ENCODE results near the gene MYBPC2.

Gene MYBPC2

DNA sequence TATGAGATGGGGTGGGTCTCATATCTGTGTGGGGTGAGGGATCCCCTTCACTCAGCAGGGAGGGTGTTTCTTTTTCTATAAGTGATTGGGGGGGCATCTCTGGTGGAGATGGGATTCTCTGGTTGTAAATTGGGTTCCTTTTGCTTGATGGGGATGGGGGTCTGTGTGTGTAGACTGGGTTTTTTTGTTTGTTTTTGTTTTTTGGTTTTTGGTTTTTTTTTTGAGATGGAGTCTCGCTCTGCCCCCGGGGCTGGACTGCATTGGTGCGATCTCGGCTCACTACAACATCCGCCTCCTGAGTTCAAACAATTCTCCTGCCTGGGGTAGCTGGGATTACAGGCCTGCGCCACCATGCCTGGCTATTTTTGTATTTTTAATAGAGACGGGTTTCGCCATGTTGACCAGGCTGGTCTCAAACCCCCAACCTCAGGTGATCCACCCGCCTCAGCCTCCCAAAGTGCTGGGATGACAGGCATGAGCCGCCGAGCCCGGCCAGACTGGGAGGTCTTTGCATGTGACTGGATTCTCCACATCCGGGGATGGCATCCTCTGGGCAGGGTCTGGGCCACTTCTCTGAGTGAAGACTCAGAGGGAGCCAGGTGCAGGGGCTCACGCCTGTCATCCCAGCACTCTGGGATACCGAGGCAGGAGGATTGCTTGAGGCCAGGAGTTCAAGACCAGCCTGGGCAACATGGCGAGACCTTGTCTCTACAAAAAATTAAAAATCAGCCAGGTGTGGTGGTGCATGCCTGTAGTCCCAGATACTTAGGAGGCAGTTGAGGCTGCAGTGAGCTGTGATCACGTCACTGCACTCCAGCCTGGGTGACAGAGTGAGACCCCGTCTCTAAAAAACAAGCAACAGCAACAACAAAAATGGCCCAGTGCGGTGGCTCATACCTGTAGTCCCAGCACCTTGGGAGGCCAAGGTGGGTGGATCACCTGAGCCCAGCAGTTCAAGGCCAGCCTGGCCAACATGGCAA is 799 bp downstream of the MYBPC2 start:
- no peak overlapping the region for H3K4me3 ChIP-seq (ENCODE audit: low read depth in 1 of 2, low read length in 2 of 2)
- H3K4me2 ChIP-seq (ENCODE audit: insufficient read depth, low read length), result no peak overlapping the region

DNA sequence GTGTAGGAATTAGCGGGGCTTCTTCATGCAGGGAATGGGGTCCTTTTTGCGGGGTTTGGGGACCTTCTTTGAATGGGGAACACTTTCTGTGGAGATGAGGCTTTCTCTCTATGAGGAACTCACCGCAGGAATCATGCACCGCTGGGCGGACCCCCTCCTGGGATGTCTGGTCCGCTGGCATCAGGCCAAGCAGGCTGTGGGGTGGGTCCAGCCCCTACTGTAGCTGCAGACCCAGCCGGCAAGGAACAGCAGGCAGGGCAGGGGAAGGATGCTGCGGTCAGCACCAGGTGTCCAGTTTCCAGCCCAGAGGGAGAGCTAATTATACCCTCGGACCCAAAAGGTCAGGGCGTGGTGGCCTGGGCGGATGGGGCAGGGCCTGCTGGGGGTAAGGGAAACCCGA is 1.8 kb downstream of the MYBPC2 start:
- Histone ChIP-seq H3K27ac (ENCODE audit: low read length) (no peak overlapping the region), H2AFZ (ENCODE audit: low read depth, low read length) (no peak overlapping the region), H3K4me1 (ENCODE audit: insufficient read depth, low read length) (peaks cover 15% of the 10 kb centered on the region), H4K20me1 (ENCODE audit: insufficient read depth, low read length) (no peaks in the 10 kb centered on the region), H3K4me2 (ENCODE audit: insufficient read depth, low read length) (no peak overlapping the region), H3K36me3 (ENCODE audit: insufficient read depth, low read length) (no peaks in the 10 kb centered on the region), H3K4me3 (ENCODE audit: low read depth in 1 of 2, low read length in 2 of 2) (no peak overlapping the region), H3K27me3 (ENCODE audit: insufficient read depth, low read length, poor library complexity) (no peaks in the 10 kb centered on the region), H3K9ac (ENCODE audit: low read depth, low read length) (no peak overlapping the region), H3K79me2 (ENCODE audit: insufficient read depth, low read length) (no peaks in the 10 kb centered on the region), H3K9me3 (ENCODE audit: insufficient read depth, low read length, severe bottlenecking) (no peaks in the 10 kb centered on the region)
- ATAC-seq (ENCODE audit: insufficient read depth, low read depth) (no peak), DNase-seq (no peak)
- no peak for TF ChIP-seq EZH2 (IDR thresholded peaks at IDR 0.05; ENCODE audit: borderline replicate concordance, low read depth, low read length, severe bottlenecking)
- TF ChIP-seq CTCF (IDR thresholded peaks at IDR 0.05; ENCODE audit: borderline replicate concordance, extremely low read depth, low read length, poor library complexity, severe bottlenecking), result no peak

More for the DNA sequence above, 799 bp downstream of the MYBPC2 start:
- no peak for ATAC-seq (ENCODE audit: insufficient read depth, low read depth)
- no peak for TF ChIP-seq EZH2 (IDR thresholded peaks at IDR 0.05; ENCODE audit: borderline replicate concordance, low read depth, low read length, severe bottlenecking)
- no peak for TF ChIP-seq CTCF (IDR thresholded peaks at IDR 0.05; ENCODE audit: borderline replicate concordance, extremely low read depth, low read length, poor library complexity, severe bottlenecking)
- Histone ChIP-seq H4K20me1 (ENCODE audit: insufficient read depth, low read length) (no peaks in the 10 kb centered on the region), H3K79me2 (ENCODE audit: insufficient read depth, low read length) (no peaks in the 10 kb centered on the region), H3K9ac (ENCODE audit: low read depth, low read length) (no peak overlapping the region), H3K27ac (ENCODE audit: low read length) (no peak overlapping the region), H3K36me3 (ENCODE audit: insufficient read depth, low read length) (no peaks in the 10 kb centered on the region), H2AFZ (ENCODE audit: low read depth, low read length) (no peak overlapping the region), H3K4me1 (ENCODE audit: insufficient read depth, low read length) (peaks cover 15% of the 10 kb centered on the region), H3K27me3 (ENCODE audit: insufficient read depth, low read length, poor library complexity) (no peaks in the 10 kb centered on the region), H3K9me3 (ENCODE audit: insufficient read depth, low read length, severe bottlenecking) (no peaks in the 10 kb centered on the region)
- no peak for DNase-seq

DNA sequence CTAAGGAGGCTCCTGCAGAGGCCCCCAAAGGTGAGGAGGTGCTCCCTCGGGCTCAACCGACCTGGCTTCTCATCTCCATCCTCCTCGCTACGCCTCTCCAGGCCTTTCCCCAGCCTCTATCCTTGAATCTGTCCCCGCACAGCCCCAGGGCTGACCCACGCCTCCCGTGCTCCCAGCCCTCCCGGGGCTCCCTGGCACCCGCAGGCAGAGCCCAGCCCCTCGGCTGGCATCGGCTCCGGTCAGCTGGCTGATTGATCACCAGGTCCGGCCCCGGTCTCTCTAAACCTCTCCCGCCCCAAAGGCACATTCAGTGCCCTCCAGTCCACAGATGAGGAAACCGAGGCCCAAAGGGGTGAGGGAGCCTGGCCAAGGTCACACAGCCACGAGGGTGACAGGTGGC is 2.5 kb downstream of the MYBPC2 start:
- Histone ChIP-seq H3K36me3 (ENCODE audit: insufficient read depth, low read length) (no peaks in the 10 kb centered on the region), H3K9ac (ENCODE audit: low read depth, low read length) (no peak overlapping the region), H3K4me3 (ENCODE audit: low read depth in 1 of 2, low read length in 2 of 2) (no peak overlapping the region), H3K4me1 (ENCODE audit: insufficient read depth, low read length) (peaks cover 15% of the 10 kb centered on the region), H3K27me3 (ENCODE audit: insufficient read depth, low read length, poor library complexity) (no peaks in the 10 kb centered on the region), H3K9me3 (ENCODE audit: insufficient read depth, low read length, severe bottlenecking) (no peaks in the 10 kb centered on the region), H4K20me1 (ENCODE audit: insufficient read depth, low read length) (no peaks in the 10 kb centered on the region), H3K4me2 (ENCODE audit: insufficient read depth, low read length) (no peak overlapping the region), H3K79me2 (ENCODE audit: insufficient read depth, low read length) (no peaks in the 10 kb centered on the region), H2AFZ (ENCODE audit: low read depth, low read length) (no peak overlapping the region), H3K27ac (ENCODE audit: low read length) (no peak overlapping the region)
- no peak for ATAC-seq (ENCODE audit: insufficient read depth, low read depth)
- TF ChIP-seq EZH2 (IDR thresholded peaks at IDR 0.05; ENCODE audit: borderline replicate concordance, low read depth, low read length, severe bottlenecking) (no peak), CTCF (IDR thresholded peaks at IDR 0.05; ENCODE audit: borderline replicate concordance, extremely low read depth, low read length, poor library complexity, severe bottlenecking) (no peak)
- DNase-seq, result no peak
